ENCODE results near the gene H1-8. TPM values are rescaled to one million over a fixed set of nuclear protein-coding genes. Genes with fewer than 3 reads are reported as not detected.
A peak's percentile ranks its signal among the peaks of the same experiment; 100 is the strongest.

Gene H1-8
- total RNA-seq, 2 donors from 2014 or later, result not detected

- Histone ChIP-seq H3K9me3 (no peaks in the 10 kb centered on the region), H3K27me3 (no peaks in the 10 kb centered on the region), H3K4me3 (no peak overlapping the region), H3K36me3 (peaks cover 41% of the 10 kb centered on the region), H3K27ac (no peak overlapping the region), H3K4me1 (peaks cover 0 to 85% of the 10 kb centered on the region in 2 donors)
- no peak for DNase-seq (ENCODE audit: low spot score)
- TF ChIP-seq CTCF (IDR thresholded peaks at IDR 0.05), result no peak
These were observed 12.8 kb downstream of the H1-8 start for GRCh38 chr3:129555616-129556357.

GRCh38 chr3:129556358-129556695 lies 13.4 kb downstream of the H1-8 start:
- Histone ChIP-seq H3K9me3 (no peaks in the 10 kb centered on the region), H3K27me3 (no peaks in the 10 kb centered on the region), H3K4me3 (no peak overlapping the region), H3K27ac (no peak overlapping the region), H3K4me1 (peaks cover 0 to 90% of the 10 kb centered on the region in 2 donors), H3K36me3 (peaks cover 41% of the 10 kb centered on the region)
- TF ChIP-seq CTCF (IDR thresholded peaks at IDR 0.05), result no peak
- no peak for DNase-seq (ENCODE audit: low spot score)

- no peak for DNase-seq (ENCODE audit: low spot score)
- H3K4me1 ChIP-seq, result peaks cover 0 to 97% of the 10 kb centered on the region in 2 donors
- no peak for TF ChIP-seq CTCF (IDR thresholded peaks at IDR 0.05)
- peak overlapping the region in 1 of 2 donors; percentile 81 for H3K27ac ChIP-seq
- peaks cover 41% of the 10 kb centered on the region for H3K36me3 ChIP-seq
- H3K27me3 ChIP-seq, result no peaks in the 10 kb centered on the region
- H3K4me3 ChIP-seq, result no peak overlapping the region
- no peaks in the 10 kb centered on the region for H3K9me3 ChIP-seq
These were observed 14.0 kb downstream of the H1-8 start for GRCh38 chr3:129556890-129557547.

- TF ChIP-seq CTCF (IDR thresholded peaks at IDR 0.05), result no peak
- Histone ChIP-seq H3K27me3 (no peaks in the 10 kb centered on the region), H3K36me3 (peaks cover 41% of the 10 kb centered on the region), H3K4me1 (peaks cover 0 to 99% of the 10 kb centered on the region in 2 donors), H3K9me3 (no peaks in the 10 kb centered on the region), H3K27ac (peak overlapping the region in 1 of 2 donors; percentile 81), H3K4me3 (no peak overlapping the region)
- peak; percentile 87 for DNase-seq (ENCODE audit: low spot score)
These were observed 14.5 kb downstream of the H1-8 start for GRCh38 chr3:129557548-129557894.

- Histone ChIP-seq H3K27ac (peak overlapping the region; percentile 32 to 81), H3K27me3 (no peaks in the 10 kb centered on the region), H3K36me3 (peaks cover 41% of the 10 kb centered on the region), H3K4me3 (no peak overlapping the region), H3K4me1 (peaks cover 0 to 99% of the 10 kb centered on the region in 2 donors), H3K9me3 (no peaks in the 10 kb centered on the region)
- TF ChIP-seq CTCF (IDR thresholded peaks at IDR 0.05), result no peak
- no peak for DNase-seq (ENCODE audit: low spot score)
These were observed 15.3 kb downstream of the H1-8 start for GRCh38 chr3:129558081-129558771.
